GM18517 (cell line): ENCODE data around the gene SMIM22.
A peak's percentile ranks its signal among the peaks of the same experiment; 100 is the strongest.
"Not testable (repeated sequence)": the region's sequence is repeated elsewhere in the genome, so short reads cannot be mapped to it uniquely, and the experiment has no call there.

Experiments used
- ATAC-seq: cut with Tn5 transposase; IDR thresholded peaks from one replicate; pipeline ENCODE4 v1.9.1; 2021; ENCODE audit warnings: mild to moderate bottlenecking, moderate library complexity; ENCODE audit not compliant: unreplicated experiment

SMIM22 gene

DNA sequence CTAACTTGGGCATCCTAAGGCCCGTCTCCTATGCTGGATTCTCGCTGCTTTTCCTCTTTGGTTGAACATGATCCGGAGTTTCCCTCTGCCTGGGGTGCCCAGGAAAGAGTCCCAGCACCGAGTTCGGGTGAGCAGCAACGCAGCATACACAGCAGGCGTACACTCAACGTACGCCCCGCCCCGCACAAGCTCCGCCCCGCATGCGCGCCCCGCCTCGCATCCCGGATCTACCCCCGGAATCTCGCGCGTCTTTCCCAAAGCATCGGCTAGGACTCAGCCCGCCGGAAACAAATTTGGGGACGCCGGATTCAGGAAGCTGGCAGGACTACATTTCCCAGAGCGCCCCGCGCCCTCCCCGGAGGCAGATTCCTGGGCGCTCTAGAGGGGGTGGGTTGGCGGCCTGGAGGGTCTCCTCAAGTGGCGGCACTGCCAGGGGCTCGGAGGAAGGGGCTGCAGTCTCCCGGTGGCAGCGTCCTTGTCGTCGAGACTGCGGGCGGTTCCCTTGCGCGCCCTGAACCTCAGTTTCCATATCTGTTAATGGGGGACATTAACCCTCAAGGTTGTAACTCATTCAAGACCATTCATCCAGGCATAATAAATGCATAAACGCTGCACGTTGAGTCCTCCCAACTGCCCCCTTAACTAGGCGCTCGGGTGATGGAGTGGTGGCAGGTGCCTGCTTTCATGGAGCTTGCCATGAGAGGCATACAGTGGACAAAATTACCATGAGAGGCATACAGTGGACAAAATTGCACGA, 26.4 kb upstream of the SMIM22 start:
- ATAC-seq: peak; percentile 46

DNA sequence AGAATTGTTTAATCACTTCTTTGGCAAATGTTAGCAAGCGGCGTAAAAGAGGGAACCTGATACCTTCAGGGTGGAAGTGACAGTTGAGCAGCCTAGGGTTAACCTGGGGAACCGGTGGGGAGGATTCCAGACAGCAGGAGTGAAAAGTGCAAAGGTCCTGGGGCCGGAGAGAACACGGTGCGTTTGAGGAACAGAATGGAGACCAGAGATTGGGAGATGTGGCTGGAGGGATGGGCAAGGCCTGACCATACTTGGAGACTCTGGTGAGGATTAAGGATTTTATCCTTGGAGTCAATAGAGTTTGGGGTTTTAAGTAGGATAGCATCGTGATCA, 25.9 kb upstream of the SMIM22 start:
- ATAC-seq: no peak

DNA sequence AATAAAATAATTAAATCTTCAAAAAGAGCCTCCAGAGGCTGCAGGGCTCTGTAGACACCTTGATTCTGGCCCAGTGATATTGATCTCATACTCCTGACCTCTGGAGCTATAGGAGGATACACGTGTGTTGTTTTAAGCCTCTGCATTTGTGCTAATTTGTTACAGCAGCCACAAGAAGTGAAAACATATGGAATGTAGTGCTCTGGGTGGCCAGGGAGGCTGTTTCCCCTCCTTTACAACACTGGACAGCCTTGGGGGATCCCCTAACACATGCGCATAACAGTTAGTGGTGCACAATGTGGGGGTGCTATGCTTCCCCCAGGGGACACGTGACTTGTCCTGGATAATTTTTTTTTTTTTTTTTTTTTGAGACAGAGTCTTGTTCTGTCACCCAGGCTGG, 23.5 kb upstream of the SMIM22 start:
- no peak for ATAC-seq

DNA sequence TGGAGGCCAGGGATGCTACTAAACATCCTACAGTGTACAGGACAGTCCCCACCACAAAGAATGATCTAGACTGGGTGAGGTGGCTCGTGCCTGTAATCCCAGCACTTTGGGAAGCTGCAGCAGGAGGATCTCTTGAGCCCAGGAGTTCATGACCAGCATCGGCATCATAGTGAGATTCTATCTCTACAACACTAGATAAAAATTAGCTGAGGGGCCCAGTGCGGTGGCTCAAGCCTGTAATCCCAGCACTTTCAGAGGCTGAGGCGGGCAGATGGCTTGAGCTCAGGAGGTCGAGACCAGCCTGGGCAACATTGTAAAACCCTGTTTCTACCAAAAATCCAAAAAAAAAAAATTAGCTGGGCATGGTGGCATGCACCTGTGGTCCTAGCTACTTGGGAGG, 22.8 kb upstream of the SMIM22 start:
- no peak for ATAC-seq

DNA sequence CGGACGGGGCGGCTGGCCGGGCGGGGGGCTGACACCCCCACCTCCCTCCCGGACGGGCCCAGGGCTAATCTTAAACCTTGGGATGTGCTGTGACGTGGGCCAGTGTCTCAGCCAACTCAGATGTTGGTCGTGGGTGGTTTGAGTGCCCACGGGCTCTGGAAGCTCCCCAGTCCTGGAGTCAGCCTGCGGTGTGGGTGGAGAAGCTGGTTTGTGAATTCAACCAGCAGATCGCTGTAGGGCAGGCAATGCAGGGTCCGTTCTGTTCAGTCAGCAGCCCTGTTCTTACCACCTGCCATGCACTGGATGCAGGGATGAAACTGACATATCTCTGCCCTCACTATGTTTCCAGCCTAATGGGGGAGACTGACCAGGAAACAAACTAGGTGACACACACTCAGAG, 20.2 kb upstream of the SMIM22 start:
- no peak for ATAC-seq

DNA sequence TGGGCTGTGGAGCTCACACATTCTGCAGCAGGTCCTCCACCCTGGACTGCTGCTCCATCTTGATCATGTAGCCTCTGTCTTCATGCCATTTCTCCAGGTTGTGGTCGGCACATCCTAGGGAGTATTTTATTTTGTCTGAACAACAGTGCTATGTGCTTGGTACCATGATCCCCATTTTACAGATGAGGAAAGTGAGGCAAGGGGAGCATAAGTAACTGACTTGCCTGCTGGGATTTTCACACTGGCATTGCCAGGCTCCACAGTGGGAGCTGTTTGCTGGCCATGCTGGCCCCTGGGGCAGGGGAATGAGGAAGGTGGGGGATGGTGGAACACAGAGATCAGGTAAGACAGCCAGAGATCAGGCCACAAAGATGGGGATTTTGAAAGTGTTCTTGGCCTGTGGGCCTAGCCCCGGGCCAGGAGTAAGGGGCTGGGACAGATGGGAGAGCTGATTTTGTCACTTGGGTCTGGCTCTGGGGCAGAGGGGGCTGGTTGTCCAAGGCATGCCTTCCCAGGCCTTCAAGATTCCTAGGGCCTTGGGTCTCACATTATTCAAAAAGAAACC, 18.9 kb upstream of the SMIM22 start:
- no peak for ATAC-seq

DNA sequence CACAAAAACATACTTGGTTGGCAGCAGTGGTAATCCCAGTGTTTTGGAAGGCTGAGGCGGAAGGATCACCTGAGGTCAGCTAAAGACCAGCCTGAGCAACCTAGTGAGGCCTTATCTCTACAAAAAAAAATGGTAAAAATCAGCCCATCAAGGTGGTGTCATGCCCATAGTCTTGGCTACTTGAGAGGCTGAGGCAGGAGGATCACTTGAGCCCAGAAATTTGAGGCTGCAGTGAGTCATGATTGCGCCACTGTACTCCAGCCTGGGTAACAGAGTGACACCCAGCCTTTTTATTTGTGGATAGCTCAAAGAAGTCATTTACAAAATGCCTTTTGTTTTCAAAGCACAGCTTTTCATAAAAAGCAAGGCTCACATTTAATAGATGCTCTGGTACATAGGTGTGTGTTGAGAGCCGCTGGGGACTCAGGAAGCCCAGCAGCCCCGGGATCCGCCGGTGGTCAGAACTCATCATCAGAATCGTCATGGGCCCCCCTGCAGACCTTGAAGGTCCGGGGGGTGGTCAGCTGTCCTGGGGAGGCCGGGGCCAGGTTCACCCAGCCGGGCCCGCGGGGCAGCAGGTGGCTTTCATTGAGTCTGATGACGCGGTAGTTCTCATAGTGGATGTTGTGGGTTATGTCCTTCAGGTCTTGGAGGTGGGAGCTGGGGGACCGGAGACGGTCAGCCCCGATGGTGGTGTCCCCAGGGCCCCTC, 17.7 kb upstream of the SMIM22 start:
- ATAC-seq: no peak

DNA sequence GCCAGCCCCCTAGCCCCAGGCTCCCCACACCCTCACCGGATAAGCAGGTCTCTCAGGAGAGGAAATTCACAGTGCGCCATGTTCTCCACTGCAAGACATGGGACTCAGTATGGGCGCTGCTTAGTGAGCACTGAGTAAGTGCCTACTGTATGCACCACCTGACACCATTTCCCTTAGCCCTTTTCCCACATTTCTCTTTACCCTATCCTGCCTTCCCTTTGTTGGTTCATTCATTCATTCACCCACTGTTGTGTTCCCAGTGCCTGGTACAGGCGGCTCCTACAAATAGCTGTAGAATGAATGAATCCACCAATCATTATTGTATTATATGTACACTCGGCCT, 17.1 kb upstream of the SMIM22 start:
- ATAC-seq: no peak

DNA sequence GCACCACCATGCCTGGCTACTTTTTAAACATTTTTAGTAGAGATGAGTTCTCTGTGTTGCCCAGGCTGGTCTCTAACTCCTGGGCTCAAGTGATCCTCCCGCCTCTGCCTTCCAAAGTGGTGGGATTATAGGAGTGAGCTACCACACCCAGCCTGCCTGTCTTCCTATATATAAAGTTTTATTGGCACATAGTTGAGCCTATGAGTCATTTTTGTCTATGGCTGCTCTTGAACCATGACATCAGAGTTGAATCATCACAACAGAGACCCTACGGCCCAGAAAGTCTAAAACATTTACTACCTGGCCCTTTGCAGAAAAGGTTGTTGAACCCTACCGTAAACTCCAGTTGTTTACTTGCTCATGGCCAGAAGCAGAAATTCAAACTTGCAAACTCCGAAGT, 14.9 kb upstream of the SMIM22 start:
- ATAC-seq: no peak

DNA sequence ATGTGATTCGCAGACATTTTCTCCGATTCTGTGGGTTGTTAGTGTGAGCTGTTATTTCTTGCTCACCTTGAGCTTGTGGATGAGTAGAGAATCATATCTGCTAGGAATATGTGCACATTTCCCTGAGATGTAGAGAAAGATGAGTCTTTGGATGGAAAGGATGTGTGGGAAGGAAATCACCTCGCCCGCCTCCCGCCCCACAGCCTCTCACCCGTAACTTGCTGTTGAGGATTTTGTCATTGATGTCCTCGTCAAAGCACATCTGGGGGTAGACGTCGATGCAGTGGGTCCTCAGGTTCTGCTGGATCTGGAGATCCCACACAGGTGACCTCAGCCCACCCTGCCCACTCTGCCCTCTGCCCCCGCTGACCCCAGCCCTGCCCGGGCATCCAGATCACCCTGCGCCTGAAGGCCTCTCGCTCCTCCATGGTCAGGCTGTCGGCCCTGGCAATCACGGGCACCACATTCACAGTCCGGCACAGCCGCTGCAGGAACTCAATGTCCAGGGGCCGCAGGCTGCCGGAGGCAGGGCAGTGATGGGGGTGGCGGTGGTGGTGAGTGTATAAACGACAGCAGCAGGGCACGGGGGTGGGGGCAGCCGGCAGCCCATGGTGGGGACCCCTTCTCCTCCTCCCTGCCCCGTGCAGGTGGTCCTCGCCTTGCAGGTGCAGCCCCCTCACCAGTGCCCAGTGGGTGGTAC, 11.8 kb upstream of the SMIM22 start:
- ATAC-seq: no peak

DNA sequence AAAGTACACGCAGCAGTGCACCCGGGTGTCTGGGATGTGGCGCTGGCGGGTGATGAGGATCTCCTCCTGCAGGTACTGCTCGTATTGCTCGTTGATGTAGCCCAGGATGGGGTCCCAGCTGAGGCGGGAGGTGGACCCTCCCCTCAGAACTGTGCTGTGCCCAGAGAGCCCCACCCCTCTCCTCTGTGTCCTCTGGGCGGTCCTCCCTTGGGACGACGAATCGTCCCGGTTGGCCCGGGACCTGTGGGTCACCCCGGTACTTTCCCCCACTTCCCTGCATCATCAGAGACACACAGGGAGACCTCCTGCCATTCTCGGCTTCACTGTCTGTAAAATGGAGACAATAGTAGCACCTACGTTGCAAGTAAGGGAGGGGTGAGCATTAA, 11.2 kb upstream of the SMIM22 start:
- ATAC-seq: no peak

DNA sequence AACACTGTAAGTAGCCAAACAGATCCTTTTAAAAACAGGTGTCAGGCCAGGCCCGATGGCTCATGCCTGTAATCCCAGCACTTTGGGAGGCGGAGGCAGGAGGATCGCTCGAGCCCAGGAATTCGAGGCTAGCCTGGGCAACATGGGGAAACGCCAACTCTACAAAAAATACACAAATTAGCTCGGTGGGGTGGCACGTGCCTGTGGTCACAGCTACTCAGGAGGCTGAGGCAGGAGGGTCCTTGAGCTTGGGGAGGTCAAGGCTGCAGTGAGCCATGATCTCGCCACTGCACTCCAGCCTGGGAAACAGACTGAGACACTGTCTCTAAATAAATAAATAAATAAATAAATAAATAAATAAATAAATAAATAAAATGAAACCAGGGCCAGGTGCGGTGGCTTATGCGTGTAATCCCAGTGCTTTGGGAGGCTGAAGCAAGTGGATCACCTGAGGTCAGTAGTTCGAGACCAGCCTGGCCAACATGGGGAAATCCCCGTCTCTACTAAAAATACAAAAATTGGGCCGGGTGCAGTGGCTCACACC, 10.7 kb upstream of the SMIM22 start:
- not testable (repeated sequence) for ATAC-seq

DNA sequence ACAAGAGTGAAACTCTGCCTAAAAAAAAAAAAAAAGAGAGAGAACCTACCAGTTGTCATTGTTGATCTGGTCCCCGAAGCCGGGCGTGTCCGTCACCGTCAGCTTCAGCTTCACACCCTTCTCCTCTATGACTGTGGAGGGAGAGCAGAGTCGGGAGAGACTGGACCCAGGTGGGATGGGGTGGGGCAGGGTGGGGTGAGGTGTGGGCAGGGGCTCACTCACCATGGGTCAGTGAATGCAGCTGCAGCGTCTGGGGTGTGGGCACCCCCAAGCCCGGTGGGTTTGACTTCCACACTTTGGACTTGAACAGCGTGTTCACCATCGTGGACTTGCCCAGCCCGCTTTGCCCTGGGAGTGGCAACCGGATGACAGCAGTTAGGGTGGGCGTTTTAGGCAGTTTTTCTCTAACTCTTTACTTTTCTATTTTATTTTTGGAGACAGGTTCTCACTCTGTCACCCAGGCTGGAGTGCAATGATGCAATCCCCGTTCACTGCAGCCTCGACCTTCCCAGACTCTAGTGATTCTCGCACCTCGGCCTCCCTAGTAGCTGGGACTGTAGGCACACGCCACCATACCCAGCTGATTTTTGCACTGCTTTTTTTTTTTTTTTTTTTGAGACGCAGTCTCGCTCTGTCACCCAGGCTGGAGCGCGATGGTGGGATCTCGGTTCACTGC, 9.3 kb upstream of the SMIM22 start:
- ATAC-seq: no peak

DNA sequence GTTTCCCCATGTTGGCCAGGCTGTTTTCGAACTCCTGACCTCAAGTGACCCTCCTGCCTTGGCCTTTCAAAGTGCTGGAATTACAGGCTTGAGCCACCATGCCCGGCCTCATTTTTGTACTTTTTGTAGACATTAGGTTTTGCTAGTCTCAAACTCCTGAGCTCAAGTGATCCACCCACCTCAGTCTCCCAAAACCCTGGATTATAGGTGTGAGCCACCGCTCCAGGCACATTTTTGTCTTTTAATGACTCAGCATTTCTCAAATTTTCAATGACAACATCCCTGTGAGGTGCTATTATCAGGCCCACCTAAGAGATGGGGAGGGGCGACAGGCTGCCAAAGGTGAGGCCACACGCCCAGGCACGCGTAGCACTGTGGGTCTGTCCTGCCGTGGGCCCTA, 8.1 kb upstream of the SMIM22 start:
- ATAC-seq: no peak

DNA sequence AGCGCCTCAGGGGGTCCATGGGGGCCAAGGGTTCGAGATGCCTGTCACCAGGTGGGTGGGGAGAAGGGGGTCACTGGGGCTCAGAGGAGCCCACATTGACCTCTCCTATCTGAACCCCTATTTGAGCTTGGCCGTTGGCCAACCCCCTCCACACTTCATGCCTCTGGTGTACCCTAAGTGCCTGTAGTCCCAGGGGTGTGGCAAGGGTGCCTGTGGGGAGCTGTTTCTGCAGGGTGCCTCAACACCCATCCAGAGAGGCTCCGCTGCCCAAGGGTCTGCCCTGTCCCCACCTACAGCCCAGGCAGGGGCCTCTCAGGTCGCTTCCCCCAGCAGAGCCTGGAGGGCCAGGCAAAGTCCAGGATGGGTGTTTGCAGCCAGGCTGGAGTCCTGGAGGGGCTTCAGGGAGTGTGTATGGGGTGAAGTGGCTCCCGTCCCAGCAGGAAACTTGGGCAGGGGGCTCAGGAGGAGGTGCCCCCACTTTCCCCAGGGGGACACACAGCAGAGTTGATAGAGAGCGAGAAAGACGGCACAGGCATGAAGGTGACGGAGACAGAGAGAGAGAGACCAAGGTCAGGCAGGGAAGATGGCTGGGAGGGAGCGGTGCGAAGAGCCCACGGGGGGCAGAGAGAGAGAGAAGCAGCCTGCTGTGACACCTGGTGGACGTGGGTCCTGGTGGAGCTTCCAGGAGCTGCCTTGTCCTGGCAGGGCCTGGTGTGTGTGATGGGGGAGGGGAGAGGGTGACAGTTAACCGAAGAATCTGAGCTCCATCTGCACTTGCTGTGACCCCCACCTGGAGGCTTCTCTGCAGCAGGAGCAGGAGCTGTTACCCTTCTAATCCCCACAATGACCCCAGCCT, 7.3 kb upstream of the SMIM22 start, which contains the start of gene SEPTIN12:
Gene SEPTIN12, minus strand, starts transcription at position 719 of the 856 bp plus-strand sequence. Its CDS starts 700 bp downstream, at position 19.
- ATAC-seq: no peak

DNA sequence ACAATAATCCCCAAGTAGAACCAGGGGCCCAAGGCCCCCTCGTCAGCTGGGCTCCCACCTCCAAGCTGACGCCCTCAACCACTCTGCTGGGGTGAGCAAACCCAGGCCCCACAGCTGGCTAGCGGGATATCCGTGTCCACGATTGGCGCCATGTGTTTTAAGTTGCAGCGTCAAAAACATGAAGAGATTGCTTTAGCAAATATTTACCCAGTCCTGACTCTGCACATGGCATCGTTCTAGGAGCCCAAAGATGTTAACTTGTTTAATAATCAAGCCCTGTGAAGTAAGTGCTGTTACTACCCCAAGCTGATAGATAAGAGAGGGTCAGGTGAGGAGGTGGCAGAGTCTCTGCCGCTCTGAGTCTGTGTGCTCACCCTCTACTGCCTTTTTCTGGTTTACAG, 6.7 kb upstream of the SMIM22 start:
- no peak for ATAC-seq

DNA sequence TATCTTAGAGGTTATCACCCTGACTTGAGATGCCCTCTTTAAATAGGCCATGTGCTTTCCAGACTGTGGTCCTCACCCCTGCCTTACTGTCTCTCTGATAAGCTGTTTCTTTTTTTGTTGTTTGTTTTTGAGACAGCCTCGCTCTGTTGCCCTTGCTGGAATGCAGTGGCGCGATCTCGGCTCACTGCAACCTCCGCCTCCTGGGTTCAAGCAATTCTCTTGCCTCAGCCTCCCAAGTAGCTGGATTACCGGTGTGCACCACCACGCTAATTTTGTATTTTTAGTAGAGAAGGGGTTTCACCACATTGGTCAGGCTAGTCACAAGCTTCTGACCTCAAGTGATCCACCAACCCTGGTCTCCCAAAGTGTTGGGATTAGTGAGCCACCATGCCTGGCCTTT, 6.3 kb upstream of the SMIM22 start:
- no peak for ATAC-seq

DNA sequence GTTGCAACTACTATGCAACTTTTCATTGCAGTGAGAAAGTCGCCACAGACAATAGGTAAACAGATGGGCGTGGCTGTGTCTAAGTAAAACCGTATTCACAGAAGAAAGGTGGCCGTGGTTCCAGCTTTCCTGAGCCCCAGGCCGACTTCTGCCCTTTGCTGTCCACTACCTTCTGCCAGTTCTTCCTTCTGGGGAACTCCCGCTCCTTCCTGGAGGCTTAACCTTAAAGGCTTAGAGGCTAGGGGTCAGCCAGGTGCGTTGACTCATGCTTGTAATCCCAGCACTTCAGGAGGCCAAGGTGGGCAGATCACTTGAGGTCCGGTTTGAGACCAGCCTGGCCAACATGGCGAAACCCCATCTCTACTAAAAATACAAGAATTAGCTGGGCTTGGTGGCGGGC, 4.9 kb upstream of the SMIM22 start:
- ATAC-seq: no peak

DNA sequence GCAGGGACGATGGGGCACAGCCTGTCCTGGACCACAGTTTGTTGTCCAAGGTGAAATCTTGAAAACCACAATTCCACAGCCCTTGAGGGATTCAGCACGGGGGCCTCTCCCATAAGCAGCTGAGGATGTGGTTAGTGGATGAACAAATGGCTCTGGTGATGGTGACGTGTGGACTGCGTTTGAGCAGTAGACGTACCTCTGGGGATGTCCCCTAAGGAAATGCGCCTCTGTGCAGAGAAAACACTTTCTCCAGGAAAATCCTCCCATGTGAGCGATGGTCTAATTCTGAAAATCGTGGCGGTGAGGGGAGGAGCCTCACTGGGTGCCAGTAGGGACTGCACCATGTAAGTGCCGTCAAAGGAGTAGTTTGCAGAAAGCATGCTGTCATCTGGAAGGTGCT, 4.3 kb upstream of the SMIM22 start:
- ATAC-seq: no peak

DNA sequence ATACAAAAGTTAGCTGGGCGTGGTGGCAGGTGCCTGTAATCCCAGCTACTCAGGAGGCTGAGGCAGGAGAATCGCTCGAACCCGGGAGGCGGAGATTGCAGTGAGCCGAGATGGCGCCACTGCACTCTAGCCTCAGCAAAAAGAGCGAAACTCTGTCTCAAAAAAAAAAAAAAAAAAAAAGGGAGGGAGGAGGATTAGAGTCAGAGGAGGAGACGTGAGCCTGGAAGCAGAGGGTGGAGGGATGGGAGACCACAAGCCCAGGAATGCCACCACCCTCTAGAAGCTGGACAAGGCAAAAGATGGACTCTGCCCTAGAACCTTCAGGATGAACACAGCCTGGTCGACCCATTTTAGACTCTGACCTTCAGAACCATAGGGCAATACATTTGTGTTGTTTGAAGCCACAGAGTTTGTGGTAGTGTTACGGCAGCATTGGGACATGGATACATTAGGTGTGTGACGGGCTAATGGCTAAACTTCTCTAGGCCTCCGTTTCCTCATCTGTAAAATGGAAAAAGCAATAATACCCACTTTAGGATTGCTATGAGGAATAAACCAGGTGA, 2.1 kb upstream of the SMIM22 start:
- no peak for ATAC-seq
